Stimulated activated CD4-positive, alpha-beta T cell treated with anti-CD3 and anti-CD28 coated beads, Interleukin-2, amount 100 ng/mL, for 24 hours (primary cell): ENCODE measurements around the gene EML2.
"Not testable (repeated sequence)": the region's sequence is repeated elsewhere in the genome, so short reads cannot be mapped to it uniquely, and the experiment has no call there.

Experiments used
- DNase-seq, 2 donors: peaks; one replicate each; pipeline ENCODE4 v3.0.0-alpha.2; 2020

Gene EML2

DNA sequence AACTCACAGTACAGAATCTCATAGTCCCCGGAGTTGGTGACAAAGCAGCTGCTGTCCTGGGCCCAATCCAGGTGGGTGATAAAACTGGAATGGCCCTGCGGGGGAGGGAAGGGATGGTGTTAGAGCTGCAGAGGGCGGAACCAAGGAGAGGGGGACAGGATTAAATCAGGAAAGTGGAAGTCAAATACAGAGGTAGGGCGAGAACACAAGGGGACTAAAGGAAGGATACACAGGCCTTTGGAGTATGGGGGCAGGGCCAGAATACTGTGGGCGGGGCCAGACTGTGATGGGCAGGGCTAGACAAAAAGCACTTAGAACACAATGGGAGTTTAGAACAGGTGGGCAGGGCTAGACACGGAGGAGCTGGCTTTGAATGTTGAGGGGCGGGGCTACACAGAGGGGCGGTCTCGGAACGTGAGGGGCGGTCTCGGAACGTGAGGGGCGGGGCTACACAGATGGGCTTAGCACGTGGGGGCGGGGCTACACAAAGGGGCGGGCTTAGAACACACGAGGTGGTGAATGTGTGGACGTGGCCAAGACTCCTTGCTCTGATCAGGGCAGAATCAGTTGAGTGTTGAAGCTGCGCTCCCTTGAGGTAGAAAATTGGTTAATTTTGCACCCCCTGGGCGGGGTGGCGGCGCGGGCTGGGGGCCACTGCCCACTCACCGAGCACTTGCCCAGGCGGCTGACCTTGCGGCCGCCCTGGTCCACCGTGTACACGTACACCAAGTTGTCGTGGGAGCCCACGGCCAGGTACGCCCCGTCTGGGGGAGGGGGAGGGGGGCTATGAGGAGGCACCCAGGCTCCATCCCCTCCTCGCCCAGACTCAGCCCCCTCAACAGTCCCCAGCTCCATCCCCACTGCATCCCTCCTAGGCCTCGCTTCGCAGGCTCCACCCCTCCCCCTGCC is 23.1 kb downstream of the EML2 start:
- peak; percentile 80 to 88 for DNase-seq

DNA sequence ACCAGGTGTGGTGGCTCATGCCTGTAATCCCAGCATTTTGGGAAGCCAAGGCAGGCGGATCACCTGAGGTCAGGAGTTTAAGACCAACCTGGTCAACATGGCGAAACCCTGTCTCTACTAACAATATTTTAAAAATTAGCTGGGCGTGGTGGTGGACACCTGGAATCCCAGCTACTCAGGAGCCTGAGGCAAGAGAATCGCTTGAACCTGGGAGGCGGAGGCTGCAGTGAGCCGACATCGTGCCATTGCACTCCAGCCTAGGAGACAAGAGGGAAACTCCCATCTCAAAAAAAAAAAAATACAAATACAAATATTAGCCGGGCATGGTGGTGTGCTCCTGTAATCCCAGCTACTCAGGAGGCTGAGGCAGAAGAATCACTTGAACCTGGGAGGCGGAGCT is 24.1 kb downstream of the EML2 start:
- not testable (repeated sequence) for DNase-seq

DNA sequence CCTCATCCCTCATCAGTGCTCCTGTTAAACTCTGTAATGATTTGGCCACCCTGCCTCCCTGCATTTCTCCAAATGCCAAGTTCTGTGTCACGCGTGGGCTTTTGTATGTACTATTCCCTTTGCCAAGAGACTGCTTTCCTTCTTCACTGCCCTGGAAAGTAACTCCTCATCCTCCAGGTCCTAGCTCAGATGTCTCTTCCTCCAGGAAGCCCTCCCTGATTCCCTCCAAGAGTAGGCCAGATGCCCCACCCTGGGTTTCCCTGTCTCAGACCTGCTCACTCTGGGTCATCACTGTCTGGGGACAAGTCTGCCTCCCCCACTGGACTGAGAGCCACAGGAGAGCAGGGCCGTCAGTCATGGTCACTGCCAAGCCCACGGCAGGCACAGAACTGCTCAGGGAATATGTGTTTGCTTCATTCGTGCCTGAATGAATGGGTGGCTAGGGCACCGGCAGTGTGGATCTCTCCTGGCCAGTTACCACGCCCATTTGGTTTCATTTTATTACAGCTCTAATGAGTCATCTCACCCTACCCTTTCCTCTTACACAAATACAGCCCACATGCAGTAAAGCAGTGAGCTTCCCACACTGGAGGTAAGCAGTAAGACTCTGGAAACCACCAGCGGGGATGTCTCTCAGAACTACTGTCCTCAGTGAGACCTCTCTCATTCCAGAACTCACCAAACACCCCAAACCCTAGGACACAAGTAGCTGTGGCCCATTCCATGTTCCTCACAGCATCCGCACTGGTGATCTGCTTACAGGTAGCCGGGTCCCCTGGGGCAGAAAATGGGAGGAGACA is 25.1 kb downstream of the EML2 start:
- peak; percentile 50 to 52 for DNase-seq

DNA sequence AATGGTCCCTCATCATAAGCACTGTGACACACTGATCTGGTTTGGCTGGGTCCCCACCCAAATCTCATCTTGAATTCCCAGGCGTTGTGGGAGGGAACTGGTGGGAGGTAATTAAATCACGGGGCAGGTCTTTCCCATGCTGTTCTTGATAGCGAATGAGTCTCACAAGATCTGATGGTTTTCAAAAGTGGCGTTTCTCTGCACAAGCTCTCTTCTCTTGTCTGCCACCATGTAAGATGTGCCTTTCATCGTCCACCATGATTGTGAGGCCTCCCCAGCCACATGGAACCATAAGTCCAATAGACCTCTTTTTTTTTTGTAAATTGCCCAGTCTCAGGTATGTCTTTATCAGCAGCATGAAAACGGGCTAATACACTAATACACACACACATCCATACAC is 30.2 kb downstream of the EML2 start:
- no peak for DNase-seq

DNA sequence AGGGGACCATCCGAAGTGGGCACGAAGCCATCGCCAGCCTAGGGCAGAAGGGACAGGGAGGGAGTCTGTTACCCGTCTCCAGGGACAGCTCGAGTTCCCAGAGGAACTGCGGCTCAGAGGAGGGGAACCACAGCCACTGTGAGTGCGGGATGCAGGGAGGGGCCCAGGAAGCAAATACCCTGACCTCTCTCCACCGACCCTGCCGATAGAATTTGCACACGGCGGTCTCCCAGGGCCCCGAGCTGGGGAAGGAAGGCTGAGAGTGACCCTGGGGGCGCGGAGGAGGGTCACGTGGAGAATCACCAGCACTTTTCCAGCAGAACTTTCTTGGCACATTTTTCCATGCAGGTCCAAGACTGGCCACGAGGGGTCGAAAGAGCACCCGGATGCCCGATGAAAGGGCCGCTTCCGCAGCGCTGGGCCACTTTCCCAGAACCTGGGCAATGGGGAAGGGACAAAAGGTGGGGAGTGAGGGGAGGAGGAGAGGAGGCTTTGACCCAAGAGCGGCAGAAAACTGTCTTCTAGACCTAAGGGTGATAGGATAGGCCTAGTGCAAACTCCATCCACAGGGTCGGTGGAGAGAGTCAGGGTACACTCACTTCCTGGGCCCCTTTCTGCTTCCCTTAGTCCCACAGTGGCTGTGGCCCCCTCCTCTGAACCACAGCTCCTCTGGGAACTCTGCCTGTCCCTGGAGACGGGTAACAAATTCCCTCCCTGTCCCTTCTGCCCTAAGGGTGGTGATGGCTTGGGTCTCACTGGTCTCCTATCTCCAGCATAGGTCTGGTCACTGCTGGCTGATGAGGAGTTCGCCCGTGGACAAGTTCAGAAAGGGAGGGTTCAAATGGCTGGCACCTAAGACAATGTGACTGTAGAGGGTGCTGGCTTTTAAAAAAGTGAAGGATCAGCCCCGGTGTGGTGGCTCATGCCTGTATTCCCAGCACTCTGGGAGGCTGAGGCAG is 31.8 kb downstream of the EML2 start:
- peak; percentile 57 to 64 for DNase-seq

DNA sequence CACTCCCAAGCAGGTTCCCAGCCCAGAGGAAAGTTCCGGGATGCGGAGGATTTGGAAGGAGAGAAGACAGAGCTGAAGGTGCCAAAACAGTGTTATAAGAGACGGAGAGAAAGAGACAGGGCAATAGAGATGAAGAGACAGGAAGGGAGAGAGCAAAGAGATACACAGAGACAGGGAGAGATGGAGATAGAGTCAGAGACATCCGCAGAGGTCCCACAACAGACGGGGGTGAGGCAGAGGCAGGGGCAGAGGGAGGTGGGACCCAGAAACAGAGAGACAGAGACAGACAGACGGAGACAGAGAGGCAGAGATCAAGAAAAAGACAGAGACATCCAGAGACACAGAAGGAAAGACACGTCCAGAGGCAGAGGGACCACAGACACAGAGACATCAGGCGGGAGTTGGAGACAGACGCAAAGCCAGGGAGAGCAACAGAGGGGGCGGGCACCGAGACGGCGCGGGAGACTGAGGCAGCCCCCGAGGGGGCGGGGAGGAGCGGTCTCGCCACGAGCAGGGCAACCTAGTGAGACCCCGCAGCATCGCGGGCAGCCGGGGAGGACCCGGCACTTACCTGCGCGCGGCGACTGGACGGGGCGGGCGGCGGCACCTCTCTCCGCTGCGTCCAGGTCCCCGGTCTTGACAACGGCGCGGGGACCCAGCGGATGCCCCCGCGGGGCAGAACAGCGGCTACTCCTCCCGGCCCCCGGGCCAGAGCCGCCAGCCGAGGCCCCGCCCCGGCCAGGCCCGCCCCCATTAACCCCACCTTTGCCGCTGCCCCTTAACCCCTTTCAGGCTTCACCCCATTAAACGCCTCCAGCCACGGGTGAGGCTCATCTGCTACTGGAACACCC is 37.4 kb downstream of the EML2 start, which contains the start of gene GPR4:
Gene GPR4 (minus strand): TSS at position 689 of the 851 bp plus-strand sequence. CDS start 10,346 bp downstream, outside the sequence.
- DNase-seq, result no peak

DNA sequence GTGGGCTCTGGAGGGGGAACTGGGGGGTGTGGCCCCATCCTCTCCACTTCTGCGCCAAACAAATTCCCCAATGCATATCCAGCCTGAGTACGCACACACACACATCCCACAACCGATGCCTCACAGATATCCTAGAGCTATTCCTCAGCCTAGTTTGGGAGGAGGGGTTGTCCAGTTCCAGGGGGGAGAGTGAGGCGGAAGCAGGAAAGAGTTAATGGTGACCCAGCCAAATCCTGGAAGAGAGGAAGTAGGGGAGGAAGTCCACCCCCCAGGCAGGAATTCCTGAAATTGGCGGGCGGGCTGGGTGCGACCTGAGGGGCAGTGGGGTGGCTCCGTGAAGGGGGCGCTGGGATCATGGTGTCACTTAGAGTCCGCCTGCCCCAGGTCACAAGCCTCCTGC is 38.1 kb downstream of the EML2 start:
- no peak for DNase-seq

DNA sequence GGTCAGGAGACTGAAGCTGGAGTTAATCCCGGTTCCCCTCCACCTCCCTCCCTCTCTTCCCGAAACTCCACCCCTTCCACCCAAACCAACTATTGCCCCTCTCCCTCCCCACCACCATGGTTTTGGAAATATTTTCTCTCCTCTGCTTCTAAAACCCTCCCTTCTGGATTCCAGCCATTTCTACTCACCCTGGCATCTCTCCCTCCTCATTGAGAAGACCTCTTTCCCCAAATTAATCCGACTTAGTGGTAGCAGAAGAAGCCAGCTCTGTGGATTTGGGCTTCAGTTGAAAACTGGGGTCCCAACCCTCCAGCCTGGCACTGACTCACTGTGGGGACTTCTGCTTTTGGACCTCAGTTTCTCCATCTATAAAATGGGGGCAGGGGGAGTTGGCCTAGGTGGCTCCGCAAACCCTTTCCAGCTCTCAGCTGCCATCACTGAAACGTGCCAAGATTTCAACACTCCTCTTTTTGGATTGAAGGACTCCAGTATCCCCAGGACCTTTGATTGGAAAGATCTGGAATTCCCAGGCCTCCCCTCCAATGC is 38.8 kb downstream of the EML2 start:
- no peak for DNase-seq

DNA sequence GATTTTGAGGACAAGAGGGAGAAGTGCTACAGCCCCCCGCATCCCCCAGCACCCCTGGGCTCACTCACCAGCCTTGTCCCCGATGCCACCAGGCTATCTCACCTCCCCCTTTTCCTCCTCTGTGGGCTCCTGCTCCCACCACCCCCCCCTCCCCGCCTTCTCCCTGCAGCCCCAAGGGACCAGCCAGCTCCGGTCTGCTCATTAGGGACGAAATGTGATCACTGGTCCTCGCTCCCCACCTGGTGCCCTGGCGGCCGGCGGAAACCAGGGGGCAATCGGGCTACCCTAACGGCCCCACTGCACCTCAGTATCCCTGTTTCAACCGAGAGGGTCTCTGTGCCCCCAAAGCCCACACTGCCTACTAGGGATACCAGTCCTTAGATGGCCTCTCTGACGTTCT is 39.9 kb downstream of the EML2 start:
- DNase-seq, result no peak

DNA sequence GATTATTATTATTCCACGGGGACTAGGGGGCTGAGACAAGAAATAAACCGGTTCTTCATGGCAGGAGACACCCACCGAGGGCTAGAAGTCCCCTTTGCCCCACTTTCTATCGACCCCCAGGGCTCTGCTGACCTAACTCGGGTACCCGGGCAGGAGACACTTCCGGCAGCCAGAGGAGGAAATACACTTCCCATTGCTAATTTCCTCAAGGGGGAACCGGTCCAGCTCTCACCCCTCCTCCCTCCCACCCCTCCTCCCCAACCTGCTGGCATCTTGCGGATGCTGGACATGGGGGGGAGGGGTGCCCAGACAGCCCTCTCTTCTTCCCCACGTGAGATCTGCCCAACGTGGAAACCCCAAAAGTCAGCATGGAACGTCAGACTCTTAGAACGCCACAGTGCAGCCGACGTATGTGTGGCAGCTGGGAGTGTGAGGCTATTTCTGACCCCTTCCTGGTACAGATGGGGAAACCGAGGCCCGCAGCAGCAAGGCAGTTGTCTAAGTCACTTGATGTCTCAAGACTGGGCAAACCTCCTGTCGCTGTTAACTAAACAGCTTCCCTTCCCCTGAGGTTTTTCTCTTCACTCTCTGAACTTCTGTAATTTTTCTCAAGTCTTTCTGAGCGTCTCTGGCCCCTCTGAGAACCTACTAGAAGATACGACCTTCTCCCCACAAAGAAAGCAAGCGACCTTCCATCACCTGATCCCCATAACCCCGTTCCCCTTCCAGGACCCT is 40.8 kb downstream of the EML2 start:
- DNase-seq, result no peak

DNA sequence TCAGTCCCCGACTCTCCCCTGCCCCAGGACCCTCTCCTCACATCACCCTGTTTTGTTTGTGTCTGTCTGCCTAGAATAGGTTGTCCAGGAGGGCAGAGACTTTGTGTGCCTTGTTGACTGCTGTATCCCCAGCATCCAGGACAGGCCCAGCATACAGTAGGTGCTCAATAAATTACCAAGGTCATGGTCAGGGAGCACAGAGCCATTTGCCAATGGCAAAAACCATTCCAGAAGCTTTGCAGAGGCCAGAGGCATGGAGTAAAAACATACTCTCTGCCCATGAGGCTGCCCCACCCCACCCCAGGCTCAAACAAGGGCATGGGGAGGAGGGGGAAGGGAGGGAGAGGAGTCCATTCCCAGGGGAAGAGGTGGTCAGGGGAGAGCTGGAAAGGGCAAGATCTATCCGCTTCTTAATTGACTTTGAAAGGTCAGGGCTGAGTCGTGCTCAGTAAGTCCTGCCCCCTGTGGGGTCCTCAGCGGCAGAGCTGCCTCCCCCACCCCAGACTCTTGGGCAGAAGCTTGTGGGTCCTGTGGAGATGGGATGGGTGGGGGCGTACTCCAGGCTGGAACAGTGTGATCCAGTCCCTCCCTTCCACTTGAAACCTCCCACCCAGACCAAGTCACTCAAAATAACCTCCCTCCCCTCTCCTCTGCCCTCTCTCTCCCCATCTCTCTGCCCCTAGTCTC is 41.6 kb downstream of the EML2 start:
- no peak for DNase-seq

DNA sequence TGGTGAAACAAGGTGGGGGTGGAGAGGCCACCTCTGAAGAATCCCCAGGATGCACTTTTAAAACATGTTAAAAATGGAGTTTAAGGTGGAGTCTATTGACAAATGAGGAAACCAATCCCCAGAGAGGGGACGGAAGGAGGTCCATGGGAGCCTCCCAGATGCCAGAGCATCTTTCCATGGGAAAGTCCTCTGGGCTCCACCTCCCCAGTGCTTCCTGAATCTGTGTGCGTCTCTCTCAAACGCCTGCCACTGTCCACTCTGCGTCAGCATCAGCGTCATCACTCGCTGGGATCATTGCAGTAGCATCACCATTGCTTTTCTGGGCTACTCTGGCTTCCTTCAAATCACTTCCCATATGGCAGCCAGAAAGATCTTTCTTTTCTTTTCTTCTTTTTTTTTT is 43.4 kb downstream of the EML2 start:
- DNase-seq, result no peak

DNA sequence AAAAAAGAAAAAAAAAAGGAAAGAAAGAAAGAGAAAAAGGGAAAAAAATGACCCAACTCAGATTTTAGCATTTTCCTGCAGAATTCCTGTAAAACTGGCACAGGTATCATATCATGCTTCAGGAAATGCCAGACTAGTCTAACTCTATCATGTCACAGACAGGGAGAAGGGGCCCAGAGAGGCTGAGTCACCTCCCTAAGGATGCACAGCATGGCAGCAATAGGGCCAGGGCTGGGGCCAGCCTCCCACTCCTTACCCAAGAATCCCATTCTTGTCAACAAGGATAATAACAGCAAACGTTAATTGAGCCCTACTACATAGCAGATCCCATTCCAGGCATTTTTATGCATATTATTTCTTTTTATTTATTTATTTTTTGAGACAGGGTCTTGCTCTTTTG is 45.7 kb downstream of the EML2 start:
- no peak for DNase-seq

DNA sequence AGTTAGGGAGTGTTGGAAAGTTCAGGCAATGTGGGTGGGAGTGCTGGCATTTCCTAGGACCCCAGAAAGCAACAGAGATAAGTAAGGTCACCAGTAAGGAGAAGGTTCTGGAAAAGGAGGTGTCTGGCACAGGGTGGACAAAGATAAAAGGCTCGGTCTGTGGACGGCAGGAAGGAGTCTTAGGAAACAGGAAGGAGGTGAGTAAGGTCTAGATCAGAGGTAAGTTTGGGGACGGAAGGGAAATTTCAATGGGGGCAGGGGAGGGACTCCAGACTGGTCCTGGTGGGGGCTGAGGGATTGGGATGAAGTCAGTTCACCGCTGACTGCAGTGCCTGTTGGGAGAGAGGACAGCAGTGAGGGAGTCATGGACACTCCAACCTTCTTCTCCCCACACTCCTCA is 46.8 kb downstream of the EML2 start:
- DNase-seq, result no peak

DNA sequence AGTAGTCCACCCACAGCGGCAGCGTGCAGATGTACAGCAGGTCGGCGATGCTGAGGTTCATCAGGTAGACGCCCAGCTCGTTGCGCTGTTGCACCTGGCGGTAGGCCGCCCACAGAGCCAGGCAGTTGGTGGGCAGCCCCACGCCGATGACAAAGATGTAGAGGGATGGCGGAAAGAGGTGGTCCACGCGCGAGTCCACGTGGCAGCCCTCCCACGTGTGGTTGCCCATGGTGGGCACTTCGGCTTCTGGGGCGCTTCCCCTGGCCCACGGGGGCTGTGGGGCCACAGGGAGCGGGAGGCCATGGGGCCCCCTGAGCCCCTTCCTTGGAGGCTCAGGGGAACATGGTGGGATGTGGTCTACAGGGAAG is 47.6 kb downstream of the EML2 start:
- DNase-seq, result no peak

DNA sequence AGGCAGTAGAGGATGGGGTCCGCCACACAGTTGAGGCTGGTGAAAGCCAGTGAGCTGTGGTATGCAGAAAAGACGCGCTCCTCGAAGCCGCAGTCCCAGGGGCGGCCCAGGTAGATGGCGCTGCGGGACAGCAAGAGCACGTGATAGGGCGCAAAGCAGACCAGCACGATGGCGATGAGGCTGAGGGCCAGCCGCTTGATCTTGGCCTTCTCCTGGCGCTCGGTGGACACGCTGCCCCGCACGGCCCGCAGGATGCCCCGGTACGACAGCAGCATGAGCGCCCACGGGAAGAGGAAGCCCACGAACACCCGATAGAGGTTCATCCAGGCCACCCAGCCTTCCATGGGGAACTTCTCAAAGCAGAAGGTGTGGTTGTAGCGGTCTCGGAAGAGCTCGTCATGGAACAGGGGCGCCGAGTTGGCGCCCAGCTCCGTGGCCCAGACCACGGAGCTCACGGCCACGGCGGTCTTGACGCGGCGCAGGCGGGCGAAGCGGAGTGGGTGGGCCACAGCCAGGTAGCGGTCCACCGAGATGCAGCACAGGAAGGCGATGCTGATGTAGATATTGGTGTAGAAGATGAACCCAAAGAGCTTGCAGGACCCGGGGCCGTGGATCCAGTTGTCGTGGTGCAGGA is 48.1 kb downstream of the EML2 start:
- peak; percentile 57 to 63 for DNase-seq

DNA sequence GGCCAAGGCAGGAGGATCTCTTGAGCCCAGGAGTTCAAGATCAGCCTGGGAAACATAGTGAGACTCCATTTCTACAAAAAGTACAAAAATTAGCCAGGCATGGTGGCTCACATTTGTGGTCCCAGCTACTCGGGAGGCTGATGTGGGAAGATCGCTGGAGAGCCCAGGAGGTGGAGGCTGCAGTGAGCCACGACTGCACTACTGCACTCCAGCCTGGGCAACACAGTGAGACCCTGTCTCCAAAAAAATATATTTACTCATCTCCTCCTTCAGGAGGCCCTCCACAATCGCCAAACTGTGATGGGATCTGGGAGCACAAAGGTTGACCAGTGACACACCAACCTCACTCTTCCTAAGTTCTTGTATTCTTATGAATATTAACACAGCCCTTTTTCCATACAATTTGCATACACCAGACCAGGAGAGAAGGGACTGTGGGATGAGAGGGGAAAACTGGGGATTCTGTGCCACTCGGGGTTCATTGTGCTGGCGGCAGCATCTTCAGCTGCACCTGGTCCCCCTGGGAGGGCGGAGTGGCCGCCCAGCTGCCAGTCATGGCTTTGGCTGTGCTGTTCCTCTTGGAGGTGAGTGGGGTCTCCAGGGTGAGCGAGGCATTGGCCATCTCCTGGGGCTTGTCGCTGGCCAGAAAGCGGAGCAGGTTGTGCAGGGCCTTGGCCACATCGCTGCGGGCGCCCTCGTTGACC is 48.7 kb downstream of the EML2 start:
- DNase-seq, result no peak

DNA sequence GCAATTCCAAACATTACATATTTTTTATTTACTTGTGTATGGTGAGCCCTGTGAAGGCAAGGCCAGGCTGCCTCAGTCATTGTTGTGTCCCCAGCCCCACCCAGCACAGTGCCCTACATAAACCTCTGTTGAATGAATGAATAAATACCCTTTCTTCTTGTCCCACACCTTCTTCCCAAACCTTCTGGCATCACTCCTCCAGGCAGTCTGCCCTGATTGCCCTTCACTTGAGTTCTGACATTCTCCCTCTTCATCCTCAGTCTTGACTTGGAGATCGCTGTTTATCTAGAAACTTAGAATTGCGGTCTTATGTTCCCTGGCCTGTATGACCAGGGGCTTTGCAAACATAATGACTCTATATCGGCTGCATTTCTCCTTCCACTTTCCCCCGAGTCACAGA is 49.4 kb downstream of the EML2 start:
- DNase-seq, result no peak

DNA sequence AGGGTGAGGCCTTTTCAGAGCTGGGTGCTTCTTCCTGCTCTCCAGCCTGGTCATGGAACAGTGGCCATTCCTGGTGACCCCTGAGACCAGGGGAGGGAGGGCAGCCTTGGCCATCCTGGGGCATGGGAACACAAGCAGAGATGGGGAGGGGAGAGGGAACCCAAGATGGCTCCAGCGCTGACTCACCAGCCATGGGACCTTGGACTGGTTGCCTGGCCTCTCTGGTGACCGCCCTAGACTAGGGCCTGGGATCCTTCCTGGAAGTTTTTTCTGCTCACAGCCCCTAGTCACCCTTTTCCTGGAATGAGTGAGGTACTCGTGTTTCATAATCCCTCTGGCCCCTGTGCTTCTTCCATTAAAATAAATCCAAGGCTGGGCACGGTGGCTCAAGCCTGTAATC is 51.3 kb downstream of the EML2 start:
- DNase-seq, result no peak
